Tibial nerve (tissue), 4 donors: ENCODE data around the gene SMIM23.

Experiments used
- EP300 ChIP-seq, 2 donors: sonication (generic); formaldehyde crosslinking; IDR thresholded peaks; one replicate each; pipeline ENCODE4 v1.6.1; 2017; ENCODE audit warnings: antibody characterized with exemption in 2 of 2, mild to moderate bottlenecking in 1 of 2
- POLR2A ChIP-seq, 2 donors: fragments of 450-650 bp; IDR thresholded peaks; one replicate each; pipeline ENCODE4 v1.6.1; 2017; ENCODE audit warnings: antibody characterized with exemption in 2 of 2, mild to moderate bottlenecking in 2 of 2, moderate library complexity in 2 of 2
- TF ChIP-seq, protein P1 (sequence below), 5 experiments: fragments of 200-600 bp in 3 of 5; fragments of 450-650 bp in 2 of 5; sonication (generic) in 3 of 5; IDR thresholded peaks; one replicate each; pipeline ENCODE4 v1.5.1; 2016 to 2019; ENCODE audit warnings: antibody characterized with exemption in 5 of 5, mild to moderate bottlenecking in 3 of 5, moderate library complexity in 2 of 5

DNA sequence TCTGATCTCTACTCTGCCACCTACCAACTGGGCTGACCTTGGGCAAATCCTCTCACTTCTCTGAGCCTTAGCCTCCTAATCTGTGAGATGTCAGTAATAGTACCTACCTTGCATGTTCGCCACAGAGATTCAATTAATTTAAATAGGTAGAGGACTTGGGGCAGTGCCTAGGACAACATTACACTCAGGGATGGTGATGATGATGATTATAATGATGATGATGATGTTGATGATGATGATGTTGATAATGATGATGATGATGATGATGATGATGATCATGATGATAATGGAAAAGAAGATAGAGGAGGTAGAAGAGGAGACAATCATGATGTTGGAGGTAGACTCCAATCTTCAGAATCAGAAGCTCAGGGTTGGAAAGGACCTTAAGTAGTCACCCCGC is 40.7 kb upstream of the SMIM23 start:
- TF ChIP-seq, protein P1, sequence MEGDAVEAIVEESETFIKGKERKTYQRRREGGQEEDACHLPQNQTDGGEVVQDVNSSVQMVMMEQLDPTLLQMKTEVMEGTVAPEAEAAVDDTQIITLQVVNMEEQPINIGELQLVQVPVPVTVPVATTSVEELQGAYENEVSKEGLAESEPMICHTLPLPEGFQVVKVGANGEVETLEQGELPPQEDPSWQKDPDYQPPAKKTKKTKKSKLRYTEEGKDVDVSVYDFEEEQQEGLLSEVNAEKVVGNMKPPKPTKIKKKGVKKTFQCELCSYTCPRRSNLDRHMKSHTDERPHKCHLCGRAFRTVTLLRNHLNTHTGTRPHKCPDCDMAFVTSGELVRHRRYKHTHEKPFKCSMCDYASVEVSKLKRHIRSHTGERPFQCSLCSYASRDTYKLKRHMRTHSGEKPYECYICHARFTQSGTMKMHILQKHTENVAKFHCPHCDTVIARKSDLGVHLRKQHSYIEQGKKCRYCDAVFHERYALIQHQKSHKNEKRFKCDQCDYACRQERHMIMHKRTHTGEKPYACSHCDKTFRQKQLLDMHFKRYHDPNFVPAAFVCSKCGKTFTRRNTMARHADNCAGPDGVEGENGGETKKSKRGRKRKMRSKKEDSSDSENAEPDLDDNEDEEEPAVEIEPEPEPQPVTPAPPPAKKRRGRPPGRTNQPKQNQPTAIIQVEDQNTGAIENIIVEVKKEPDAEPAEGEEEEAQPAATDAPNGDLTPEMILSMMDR (IDR thresholded peaks at IDR 0.05): no peak
- no peak for TF ChIP-seq POLR2A (IDR thresholded peaks at IDR 0.05)
- TF ChIP-seq EP300 (IDR thresholded peaks at IDR 0.05): no peak
